ENCODE data around the gene PLXNA1.

GRCh38 chr3:126980266-126980811 lies 2.6 kb upstream of the PLXNA1 start:
- TF ChIP-seq POLR2A (IDR thresholded peaks at IDR 0.05), result no peak
- no peak for TF ChIP-seq CTCF (IDR thresholded peaks at IDR 0.05)

Data from prostate gland (tissue), 2 donors.